Measurements from ENCODE around the gene TGFB1.
"Not testable (repeated sequence)": the region's sequence is repeated elsewhere in the genome, so short reads cannot be mapped to it uniquely, and the experiment has no call there.

Gene TGFB1

DNA sequence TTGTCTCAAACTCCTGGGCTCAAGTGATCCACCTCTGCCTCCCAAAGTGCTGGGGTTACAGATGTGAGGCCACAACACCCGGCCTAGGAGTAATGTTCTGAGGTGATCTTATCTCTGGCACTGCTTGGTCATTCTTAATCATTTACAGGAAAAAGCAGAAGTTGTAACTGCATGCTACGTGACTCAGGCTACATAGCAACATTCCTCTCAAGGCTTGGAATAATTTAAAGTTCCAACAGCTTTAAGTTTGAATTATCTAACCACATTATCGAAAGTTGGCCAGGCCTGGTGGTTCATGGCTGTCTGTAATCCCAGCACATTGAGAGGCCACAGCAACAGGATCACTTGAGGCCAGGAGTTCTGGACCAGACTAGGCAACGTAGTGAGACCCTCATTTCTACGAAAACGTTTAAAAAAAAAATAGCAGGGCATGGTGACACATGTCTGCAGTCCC lies 14.2 kb upstream of the TGFB1 start:
- no peak for DNase-seq

DNA sequence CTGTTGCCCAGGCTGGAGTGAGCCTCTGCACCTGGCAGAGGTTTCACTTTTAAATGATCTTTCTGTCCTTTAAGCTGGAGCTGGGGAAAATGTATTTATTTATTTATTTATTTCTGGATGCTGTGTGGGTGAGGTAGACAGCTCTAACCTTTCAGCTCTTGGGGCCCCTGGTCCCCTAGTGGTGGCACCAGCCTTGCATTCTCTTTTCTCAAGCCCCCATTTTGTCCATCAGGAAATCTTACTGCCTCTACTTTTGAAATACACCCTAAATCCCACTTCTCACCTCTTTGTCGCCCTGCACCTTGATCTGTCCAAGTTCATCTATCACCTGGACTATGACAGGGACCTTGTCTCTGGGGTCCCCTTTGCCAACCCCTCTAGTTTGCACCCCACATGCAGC lies 12.4 kb upstream of the TGFB1 start:
- DNase-seq, result no peak

DNA sequence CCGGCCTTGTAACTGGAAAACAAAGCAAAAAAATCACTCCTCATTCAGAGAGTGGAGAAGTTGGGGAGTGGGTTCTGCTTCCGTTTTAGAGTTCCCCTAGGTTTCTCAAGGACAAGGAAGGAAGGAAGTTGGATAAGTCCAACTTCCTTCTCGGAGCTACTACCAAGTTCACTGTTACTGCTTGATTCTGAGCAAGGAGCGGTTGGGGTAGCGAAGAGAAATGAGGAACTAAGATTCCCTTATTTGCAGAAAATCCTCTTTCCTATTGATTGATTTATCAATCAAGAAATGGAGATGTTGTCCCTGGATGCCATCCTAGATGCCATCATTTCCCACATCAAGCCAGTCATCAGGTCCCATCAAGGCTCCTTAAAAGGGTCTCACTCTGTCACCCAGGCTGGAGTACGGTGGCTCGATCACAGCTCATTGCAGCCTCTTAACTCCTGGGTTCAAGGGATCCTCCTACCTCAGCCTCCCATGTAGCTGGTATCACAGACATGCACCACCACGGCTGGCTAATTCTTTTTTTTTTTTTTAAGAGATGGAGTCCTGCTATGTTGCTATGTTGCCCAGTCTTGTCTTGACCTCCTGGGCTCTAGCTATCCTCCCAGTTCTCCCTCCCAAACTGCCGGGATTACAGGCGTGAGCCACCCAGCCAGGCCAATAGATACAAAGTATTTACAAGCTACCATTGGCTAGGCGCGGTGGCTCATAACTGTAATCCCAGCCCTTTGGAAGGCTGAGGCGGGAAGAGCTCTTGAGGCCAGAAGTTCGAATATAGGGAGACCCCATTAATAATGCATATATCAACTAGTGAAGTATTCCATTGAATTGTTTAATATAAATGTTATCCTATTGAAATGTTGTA lies 11.0 kb upstream of the TGFB1 start:
- DNase-seq, result no peak

DNA sequence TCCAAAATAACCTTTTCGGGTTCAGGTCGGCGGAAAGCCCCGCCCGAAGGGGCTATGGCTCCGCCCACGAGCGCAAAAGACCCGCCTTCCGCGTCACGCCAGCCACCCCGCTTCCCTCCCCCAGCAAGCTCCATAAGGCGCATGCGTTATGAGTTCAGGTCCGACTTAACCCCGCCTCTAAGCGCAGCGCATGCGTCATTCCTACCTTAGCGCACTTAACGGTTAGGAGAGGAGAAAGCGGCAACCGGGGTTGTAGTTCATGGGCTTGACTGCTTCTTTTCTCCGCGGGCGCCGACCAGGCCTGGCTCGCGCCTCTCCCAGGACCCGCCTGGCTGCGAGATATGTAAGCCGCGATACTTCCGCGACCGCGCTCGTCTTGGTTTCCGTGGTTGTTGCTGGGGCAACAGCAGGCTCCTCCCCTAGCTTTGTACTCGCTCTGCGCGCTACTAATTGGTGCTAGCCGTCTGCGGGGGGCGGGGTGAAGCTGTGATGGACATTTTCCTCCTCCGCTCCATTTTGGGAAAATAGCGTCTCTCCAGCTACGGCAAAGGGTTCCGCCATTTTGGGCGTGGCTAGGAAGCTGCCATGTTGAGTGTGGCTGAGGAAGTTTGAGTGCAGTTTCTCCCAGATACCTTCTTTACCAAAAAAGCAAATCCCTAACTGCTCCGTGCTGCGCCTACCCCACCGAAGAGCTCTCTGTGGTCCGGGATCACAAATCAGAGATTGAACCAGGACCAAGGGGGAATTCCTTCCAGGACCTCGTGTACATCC lies 10.2 kb upstream of the TGFB1 start, which contains the start of gene B9D2:
Gene B9D2 (minus strand): TSS at position 397 of the 771 bp plus-strand sequence. CDS start 630 bp downstream, outside the sequence.
- peak; percentile 99 for DNase-seq

DNA sequence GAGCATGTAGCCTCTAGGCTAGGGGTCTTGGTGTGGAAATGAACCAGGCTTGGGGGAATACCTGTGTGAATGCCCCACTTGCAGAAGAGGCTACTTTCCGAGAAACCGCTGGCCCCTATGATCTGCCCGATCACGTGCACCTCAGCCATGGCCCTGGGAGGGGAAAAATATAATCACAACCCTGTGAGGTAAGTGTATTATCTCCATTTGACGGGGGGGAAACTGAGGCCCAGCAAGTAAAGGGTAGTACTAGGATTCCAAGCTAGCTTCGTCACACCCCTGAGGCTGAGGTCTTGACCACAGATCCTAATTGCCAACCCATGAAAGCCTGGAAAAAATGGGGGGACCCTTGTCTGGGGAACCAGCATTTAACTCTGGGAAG lies 9.6 kb upstream of the TGFB1 start:
- no peak for DNase-seq

DNA sequence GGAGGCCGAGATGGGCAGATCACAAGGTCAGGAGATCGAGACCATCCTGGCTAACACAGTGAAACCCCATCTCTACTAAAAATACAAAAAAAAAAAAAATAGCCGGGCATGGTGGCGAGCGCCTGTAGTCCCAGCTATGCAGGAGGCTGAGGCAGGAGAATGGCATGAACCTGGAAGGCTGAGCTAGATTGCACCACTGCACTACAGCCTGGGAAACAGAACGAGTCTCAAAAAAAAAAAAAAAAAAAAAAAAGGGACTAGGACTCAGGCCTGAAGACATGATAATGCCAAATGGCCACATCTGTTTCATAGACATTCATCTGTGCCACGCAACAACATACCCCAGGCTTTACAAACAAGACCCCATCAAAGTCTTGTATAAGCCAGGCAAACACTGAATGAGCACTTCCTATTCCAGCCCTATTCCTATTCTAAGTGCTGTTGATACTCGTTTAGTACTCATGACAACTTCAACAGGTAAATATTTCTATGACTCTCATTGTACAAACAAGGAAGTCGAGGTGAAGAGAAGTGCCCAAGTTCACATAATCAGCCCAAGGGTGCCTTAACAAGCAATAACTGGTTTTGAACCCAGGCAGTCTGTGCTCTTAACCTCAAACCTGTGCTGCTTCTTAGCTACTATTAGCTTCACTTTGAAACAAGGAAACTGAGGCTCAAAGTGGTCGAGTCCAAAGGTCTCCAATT lies 8.6 kb upstream of the TGFB1 start:
- no peak for DNase-seq

DNA sequence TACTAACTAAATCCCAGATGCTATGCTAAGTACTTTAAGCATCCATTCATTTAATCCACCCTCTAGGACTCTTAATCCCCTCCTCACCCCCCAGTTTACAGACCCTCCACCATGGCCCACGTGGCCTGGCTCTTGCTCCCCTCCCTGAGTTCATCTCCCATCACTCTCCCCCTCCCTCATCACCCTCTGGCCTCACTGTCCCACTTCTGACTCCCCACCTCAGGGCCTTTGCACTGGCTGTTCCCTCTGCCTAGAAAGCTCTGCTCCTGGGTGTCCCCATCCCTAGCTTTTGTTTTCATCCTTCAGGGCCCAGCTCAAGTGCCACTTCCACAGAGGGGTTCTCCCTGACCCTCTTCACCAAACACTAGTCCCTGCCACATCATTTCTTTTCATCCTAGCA lies 6.0 kb upstream of the TGFB1 start:
- no peak for DNase-seq

DNA sequence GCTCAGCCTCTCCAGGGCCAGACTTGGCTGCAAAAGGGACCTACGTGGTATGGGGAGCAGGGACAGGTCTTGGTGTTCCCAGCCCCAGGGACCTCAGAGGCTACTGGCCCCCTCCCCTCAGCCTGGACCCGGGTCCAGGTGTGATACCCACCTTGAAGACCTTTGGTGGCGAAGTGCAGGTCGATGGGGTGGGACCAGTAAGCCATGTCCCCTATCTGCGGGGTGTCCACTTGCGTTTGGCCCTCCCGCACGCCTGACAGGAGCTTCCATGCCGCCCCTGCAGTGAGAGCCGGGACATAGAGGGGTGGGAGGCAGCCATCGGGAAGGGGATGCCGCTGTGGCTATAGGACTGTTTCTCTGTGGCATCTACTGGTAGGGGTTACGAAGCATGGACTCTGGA lies 4.0 kb upstream of the TGFB1 start:
- no peak for DNase-seq

DNA sequence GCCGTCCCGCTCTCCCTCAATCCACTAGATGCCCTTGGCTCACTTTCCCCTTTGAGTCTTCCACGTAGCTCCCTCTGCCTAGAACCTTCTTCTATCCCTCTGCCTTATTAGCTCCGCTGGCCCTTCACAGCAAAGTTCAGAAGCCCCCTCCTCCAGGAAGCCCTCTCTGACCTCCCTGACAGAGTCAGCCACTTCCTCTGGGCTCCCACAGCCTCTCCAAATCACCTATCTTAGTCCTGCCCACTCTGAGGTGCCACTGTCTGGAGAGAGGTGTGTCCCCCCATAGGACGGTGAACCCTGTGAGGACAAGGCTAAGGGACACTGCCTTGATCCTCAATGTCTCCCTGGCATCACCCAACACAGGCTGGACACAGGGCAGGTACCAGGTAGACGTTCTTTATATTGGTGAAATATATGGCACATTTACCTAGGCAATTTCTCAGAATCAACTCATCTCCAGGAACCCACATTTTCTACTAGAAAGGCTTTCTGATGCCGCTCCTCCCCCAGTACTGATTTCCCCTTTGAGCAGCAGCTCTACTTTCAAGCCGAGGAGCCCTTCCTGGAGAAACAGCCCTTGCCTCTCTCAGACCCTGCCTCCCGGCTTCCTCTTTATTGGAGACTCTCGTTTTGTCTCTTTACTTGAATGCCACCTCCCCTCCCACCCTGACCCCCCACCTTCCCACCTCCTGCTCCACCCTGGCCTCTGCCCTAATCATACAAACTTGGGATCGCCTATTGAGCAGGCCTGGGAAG lies 3.4 kb upstream of the TGFB1 start:
- no peak for DNase-seq

DNA sequence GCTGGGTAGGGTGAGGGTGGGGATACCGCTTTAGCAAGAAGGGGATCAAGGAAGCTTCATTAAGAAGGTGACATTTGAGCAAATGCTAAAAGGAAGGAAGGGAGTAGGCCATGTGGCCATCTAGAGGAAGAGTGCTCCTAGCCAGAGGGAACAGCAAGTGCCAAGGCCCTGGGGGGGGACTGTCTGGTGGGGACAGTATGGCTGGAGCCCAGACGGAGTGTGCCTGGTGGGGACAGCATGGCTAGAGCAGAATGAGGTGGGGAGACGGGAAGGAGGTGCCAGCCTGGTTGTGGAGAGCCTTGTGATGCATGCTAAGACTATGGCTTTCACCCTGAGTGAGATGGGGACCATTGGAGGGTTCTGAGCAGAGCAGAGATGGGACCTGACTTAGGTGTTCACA lies 2.1 kb upstream of the TGFB1 start:
- DNase-seq, result no peak

DNA sequence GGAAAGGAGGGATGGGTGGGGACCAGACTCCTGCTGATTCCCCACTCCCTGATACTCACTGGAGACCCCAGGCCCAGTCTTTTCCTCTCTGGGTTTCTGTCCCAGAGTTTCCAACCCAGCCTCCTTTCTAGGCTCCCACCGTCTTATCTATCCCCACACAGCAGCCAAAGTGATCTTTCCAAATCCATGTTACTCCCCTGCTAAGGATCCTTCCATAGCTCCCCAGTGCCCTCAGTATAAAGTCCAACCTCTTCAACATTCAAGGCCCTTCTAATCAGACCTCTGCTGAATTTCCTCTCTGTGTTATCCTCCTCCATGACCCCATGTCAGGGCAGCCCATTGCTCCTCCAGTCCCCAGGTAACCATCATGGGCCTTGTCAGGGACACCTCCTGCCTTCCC lies 1.3 kb upstream of the TGFB1 start:
- DNase-seq, result no peak

DNA sequence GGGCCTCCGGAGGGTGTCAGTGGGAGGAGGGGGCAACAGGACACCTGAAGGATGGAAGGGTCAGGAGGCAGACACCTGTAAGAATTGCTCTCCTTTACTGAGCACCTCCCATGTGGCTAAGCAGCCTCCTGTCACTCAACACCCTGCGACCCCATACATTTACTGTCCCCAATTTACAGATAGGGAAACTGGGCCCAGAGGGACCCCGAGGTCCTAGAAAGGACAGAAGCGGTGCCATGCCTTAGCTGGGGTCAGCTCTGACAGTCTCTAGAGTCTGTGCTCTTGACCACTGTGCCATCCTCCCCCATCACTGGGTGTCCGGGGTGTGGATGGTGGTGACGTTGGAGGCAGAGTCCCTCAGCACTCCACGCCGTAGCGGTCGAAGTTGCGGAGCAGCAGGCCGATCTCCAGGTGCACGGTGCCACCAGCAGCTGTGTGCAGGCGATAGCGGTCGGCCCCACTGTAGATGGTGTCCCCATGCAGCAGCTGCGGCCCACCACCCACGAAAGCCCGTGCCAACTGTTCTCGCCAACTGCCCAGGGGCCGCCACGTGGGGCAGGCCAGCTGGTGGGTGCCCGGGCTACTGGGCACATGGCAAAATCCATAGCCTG lies 726 bp upstream of the TGFB1 start:
- DNase-seq, result no peak

DNA sequence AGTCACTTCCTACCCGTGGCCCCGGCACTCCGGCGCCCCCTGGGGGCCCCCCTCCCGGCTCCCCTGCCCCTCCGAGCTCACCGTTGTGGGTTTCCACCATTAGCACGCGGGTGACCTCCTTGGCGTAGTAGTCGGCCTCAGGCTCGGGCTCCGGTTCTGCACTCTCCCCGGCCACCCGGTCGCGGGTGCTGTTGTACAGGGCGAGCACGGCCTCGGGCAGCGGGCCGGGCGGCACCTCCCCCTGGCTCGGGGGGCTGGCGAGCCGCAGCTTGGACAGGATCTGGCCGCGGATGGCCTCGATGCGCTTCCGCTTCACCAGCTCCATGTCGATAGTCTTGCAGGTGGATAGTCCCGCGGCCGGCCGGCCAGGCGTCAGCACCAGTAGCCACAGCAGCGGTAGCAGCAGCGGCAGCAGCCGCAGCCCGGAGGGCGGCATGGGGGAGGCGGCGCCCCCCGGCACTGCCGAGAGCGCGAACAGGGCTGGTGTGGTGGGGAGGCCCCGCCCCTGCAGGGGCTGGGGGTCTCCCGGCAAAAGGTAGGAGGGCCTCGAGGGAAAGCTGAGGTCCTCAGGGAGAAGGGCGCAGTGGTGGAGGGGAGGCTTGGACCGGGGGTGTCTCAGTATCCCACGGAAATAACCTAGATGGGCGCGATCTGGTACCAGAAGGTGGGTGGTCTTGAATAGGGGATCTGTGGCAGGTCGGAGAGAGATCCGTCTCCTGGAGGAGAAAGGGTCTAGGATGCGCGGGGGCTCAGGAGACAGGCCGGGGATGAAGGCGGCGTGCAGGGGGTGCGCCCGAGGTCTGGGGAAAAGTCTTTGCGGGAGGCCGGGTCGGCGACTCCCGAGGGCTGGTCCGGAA lies 885 bp downstream of the TGFB1 start:
- peak; percentile 86 for DNase-seq

DNA sequence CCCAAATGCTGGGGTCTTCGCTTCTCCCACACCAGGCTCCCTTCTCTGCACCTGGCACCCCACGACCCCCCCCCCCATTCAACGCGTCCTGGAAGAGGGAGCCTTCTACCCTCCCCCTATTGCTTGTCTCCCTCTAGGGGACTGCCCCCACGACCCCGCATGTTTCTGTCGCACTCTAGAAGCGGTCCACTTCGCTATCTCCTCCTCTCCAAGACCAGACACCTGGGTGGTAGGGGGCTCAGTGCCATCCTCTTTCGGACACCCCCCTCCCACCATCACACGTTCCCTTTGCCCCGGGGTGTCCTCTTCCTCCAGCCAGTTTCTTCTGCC lies 1.5 kb downstream of the TGFB1 start:
- no peak for DNase-seq

DNA sequence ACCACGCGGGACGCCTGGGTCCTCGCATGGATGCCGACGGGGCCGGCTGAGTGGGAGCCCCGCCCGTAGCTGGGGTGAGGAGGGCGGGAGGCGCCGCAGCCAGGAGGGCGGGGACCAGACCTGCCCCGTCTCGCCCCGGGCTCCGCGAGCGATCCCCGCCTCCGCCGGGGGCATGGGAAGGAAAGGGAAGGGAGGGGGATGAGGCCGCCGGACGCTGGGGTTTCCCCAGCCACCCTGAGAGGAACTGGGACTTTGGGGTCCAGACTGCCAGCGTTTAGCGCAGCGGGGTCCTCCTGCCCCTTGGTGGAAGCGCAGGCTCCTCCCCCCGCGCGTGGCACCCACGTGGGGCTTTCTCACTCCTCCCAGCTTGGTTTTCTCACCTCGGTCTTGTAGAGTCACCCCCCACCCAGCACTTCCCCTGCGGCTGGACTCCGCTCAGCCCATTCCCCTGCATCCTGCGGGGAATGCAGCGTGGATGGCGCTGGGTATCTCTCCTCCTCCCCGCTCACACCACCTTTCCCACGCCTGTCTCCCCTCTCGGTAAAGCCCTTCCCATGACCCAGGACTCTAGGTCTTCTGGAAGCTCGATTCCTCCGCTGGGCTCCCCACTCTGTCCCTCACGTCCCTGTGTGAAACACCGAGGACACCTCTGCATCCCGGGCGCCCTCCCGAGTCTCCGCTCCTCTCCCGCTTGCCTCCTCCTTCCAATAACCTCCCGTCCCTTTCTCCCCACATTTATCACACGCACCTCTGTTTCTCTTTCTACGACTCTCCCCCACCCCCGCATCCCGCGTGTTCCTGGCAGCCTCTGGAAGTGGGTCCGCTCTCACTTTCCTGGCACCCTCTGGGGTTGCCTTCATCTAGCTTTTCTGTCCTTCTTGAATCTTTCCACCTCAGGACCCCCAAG lies 2.1 kb downstream of the TGFB1 start:
- DNase-seq, result peak; percentile 66

DNA sequence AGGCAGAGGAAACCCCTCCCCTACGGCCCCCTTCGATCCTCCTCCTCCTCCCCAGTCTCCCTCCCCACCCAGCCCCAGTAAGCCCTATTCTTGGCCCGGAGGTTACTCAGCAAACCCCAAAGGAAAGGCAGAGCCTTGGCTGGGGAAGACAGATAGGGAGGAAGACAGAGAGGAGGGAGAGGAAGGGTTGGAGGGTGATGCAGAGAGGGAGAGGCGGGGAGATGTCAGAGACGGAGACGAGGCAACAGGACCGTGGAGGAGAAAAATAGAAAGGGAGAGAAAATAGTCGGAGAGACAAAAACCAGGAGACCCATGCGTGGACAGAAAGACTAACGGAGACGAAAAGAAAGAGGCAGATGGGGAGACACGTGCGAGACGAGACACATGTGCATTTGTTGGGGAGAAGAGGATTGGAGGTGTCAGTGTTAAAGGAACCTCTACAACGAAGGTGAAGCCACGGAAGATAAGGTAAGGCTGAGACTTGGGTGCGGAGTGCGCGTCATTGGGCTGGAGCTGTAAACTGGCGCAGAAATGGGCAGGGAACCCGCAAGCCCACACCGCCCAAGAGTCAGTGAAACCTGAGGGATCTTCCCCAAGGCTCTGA lies 2.9 kb downstream of the TGFB1 start:
- DNase-seq, result no peak

DNA sequence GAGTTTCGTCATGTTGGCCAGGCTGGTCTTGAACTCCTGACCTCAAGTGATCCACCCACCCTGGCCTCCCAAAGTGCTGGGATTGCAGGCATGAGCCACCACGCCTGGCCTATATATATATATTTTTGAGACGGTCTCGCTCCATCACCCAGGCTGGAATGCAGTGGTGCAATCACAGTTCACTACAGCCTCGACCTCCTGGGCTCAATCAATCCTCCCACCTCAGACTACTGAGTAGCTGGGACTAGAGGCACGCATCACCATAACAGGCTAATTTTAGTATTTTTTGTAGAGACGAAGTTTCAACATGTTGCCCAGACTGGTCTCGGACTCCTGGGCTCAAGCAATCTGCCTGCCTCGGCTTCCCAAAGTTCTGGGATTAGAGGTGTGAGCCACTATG lies 6.8 kb downstream of the TGFB1 start:
- DNase-seq, result not testable (repeated sequence)

DNA sequence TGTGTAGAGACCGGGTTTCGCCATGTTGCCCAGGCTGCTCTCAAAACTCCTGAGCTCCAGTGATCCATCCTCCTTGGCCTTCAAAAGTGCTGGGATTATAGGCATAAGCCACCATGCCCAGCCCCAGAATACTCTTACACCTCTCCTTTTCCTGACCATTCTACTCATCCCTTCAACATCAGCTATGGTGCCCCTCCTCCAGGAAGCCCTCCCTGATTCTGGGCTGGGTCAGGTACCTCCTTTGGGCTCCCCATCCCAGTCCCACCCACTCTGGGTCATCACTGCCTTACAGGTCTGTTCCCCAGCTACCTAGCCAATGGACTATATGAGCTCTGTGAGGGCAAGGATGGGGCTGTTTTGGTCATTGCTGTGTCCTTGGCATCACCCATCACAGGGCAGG lies 9.6 kb downstream of the TGFB1 start:
- no peak for DNase-seq

DNA sequence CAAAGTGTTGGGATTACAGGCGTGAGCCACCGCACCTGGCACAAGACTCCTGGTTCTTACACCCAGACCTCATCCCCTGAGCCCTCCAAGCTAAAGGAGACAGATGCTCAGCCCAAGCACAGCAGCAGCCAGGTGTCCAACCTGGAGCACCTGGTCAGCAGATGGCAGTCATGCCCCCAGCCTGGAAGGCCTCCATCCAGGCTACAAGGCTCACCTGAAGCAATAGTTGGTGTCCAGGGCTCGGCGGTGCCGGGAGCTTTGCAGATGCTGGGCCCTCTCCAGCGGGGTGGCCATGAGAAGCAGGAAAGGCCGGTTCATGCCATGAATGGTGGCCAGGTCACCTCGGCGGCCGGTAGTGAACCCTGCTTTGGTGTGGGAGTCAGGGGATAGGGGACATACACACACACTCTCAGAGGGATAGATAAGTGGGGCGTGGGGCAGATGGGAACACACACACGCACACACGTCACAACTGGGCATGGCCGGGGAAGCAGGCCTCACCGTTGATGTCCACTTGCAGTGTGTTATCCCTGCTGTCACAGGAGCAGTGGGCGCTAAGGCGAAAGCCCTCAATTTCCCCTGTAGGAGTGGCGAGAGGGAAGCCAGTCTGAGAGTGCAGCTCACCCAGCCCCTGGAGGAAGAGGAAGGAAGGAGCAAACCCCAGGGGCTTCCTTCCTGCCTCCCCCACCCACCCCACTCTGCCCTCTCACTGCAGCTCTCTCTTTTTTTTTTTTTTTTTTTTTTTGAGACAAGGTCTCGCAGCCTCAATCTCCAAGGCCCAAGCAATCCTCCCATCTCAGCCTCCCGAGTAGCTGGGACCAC lies 11.8 kb downstream of the TGFB1 start:
- DNase-seq, result no peak

Data from islet precursor cell (in vitro differentiated cells).